ENCODE data around the gene NUP214. TPM values are rescaled to one million over a fixed set of nuclear protein-coding genes. Genes with fewer than 3 reads are reported as not detected.

The NUP214 gene
- total RNA-seq, 4 donors from 2014 or later = 25.8 to 68.2 (median 36.9) TPM

Small RNA genes lying within 50 kb of the gene (small RNA-seq; reads per million reads assigned to genes)
- 0 reads per million in 4 donors for gene RNU6-881P

Other genes with a start within 250 kb of the NUP214 start
- not detected for gene QRFP, start 228.8 kb upstream of the NUP214 start, total RNA-seq
- 1 to 10 TPM in 2 of 4 donors, not detected in 2; 1.4 to 1.7 TPM for gene FIBCD1, start 186.3 kb upstream of the NUP214 start, total RNA-seq
- under 1 TPM in 3 of 4 donors, not detected in 1; under 0.01 to 0.78 (median 0.50) TPM for gene LAMC3, start 116.4 kb upstream of the NUP214 start, total RNA-seq
- 10 to 100 TPM in 3 of 4 donors, 1 to 10 TPM in 1; 5.4 to 28.5 (median 17.1) TPM for gene AIF1L, start 29.1 kb upstream of the NUP214 start, total RNA-seq
- 1 to 10 TPM in 3 of 4 donors, under 1 TPM in 1; 0.78 to 5.4 (median 2.9) TPM for gene FAM78A, start 150.9 kb downstream of the NUP214 start, total RNA-seq
- 10 to 100 TPM in 3 of 4 donors, 1 to 10 TPM in 1; 9.7 to 21.1 (median 12.0) TPM for gene PLPP7, start 164.1 kb downstream of the NUP214 start, total RNA-seq

Data from gastroesophageal sphincter (tissue), 4 donors.